Inferior parietal cortex (tissue), 1 donor: ENCODE data around the gene WNT2B.

ENCODE experiments used
- DNase-seq: peaks from one replicate; pipeline ENCODE4 v3.0.0-alpha.2; 2016; ENCODE audit errors: extremely low spot score

The WNT2B gene

GRCh38 chr1:112504661-112505399 is 3.9 kb upstream of the WNT2B start:
- DNase-seq = no peak

- DNase-seq = no peak
Observed at GRCh38 chr1:112505400-112505785, 3.4 kb upstream of the WNT2B start.

GRCh38 chr1:112505878-112506277 is 2.9 kb upstream of the WNT2B start:
- DNase-seq = no peak

GRCh38 chr1:112506306-112506705 is 2.5 kb upstream of the WNT2B start:
- no peak for DNase-seq

GRCh38 chr1:112506731-112507130 is 2.0 kb upstream of the WNT2B start:
- DNase-seq = no peak

GRCh38 chr1:112507336-112507735 is 1.4 kb upstream of the WNT2B start:
- no peak for DNase-seq

- DNase-seq = no peak
Observed at GRCh38 chr1:112507921-112508277, 866 bp upstream of the WNT2B start.

GRCh38 chr1:112509005-112509659 is 367 bp downstream of the WNT2B start:
- no peak for DNase-seq

GRCh38 chr1:112509660-112510178 is 954 bp downstream of the WNT2B start:
- no peak for DNase-seq

- DNase-seq = no peak
Observed at GRCh38 chr1:112510340-112510739, 1.6 kb downstream of the WNT2B start.

GRCh38 chr1:112511897-112512296 is 3.1 kb downstream of the WNT2B start:
- DNase-seq = no peak

- no peak for DNase-seq
Observed at GRCh38 chr1:112513112-112513870, 4.5 kb downstream of the WNT2B start.

- no peak for DNase-seq
Observed at GRCh38 chr1:112514901-112515300, 6.1 kb downstream of the WNT2B start.

- no peak for DNase-seq
Observed at GRCh38 chr1:112515311-112516009, 6.7 kb downstream of the WNT2B start.

GRCh38 chr1:112516141-112516540 is 7.4 kb downstream of the WNT2B start:
- no peak for DNase-seq

- DNase-seq = no peak
Observed at GRCh38 chr1:112517231-112517630, 8.5 kb downstream of the WNT2B start.

GRCh38 chr1:112517646-112518045 is 8.9 kb downstream of the WNT2B start:
- DNase-seq = no peak

GRCh38 chr1:112518186-112518585 is 9.4 kb downstream of the WNT2B start:
- DNase-seq = no peak

GRCh38 chr1:112520166-112520565 is 11.4 kb downstream of the WNT2B start:
- DNase-seq = no peak

- DNase-seq = no peak
Observed at GRCh38 chr1:112522621-112523020, 13.9 kb downstream of the WNT2B start.

- no peak for DNase-seq
Observed at GRCh38 chr1:112524251-112524650, 15.5 kb downstream of the WNT2B start.

- no peak for DNase-seq
Observed at GRCh38 chr1:112524986-112525385, 16.2 kb downstream of the WNT2B start.
